OCI-M2 (cell line): ENCODE results near the gene SRSF11.

Experiments used
- DNase-seq: peaks from one replicate; lab custom pipeline; 2025; ENCODE audit not compliant: unreplicated experiment; lab: John Stamatoyannopoulos, UW

Gene SRSF11

DNA sequence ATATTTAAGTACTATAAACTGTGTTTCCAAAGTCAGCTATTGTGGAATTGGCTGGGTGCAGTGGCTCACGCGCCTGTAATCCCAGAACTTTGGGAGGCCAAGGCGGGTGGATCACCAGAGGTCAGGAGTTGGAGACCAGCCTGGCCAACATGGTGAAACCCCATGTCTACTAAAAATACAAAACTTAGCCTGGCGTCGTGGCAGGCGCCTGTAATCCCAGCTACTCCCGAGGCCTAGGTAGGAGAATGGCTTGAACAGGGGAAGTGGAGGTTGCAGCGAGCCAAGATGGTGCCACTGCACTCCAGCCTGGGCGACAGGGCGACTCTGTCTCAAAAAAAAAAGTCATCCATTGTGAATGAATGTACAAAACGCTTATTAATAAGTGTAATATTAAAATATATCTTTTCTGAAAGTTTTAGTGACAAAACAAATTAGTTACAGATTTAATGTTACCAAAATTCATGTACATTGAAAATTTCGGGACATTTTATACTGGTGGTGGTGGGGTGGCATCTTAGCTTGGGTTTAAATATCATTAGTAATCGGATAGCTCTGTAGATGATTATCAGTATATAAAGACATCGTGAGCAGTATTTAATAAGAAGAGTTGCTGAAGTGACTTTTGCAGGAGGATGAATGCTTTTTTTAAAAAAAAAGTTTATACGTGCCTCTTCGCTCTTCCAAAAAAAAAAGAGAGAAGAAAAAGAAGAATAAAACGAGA is 503 bp upstream of the SRSF11 start:
- no peak for DNase-seq

DNA sequence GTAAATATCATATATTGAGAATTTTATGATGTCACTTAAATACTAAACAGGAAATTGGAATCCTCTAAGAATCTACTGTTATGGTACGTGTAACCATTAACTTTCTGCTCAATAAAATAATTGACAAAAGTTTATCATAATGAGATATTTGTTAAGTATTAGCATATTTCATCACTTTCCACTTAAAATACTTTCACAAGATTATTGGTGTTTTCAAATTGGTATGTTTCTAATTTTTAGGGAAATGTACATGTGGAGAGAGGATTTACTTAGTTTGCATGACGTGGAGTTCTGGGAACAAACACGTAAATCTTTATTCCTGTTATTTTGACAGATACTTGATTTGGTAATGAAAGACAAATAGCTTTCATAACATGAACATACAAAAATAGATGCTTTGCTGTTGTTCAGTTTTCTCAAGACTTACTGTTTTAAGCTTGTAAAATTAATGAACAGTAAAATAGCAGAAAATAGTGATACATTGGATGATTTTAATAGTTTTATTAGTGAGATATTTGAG is 1.6 kb downstream of the SRSF11 start:
- DNase-seq = no peak

DNA sequence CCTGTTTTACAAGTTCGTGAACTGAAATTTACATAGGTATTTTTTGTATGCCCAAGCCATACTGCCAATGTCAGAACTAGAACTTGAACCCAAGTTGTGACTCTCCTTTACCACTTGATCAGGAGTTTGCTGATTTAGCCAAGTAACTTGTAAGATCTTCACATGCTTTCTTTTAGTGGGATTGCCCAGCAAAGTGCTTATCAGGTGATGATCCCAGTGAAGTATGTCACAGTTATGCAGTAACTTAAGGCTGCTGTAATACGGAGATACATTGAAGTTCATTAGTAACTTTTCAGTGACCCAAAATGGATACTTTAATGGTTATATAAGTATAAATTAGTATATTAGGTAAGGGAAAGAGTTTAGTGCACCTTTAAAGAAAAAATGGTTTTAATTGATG is 3.8 kb downstream of the SRSF11 start:
- no peak for DNase-seq

DNA sequence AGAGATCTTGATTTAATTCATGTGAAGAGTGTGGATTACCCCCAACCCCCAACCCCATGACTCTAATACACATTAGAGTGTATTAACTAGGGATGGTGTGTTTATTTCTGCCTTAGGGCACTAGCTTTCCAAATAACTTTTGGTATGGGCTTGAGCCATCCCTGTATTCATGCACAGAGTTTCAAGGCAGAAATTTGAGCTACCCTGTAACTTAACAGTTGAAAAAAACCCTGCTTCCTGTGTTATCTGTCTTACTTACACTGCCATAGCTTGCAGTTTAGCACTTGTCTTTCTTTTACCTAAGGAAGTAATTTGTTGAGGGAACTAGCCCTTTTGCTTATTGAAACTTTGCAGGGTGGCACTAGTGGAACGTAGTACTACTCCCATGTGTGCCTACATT is 6.3 kb downstream of the SRSF11 start:
- DNase-seq = no peak

DNA sequence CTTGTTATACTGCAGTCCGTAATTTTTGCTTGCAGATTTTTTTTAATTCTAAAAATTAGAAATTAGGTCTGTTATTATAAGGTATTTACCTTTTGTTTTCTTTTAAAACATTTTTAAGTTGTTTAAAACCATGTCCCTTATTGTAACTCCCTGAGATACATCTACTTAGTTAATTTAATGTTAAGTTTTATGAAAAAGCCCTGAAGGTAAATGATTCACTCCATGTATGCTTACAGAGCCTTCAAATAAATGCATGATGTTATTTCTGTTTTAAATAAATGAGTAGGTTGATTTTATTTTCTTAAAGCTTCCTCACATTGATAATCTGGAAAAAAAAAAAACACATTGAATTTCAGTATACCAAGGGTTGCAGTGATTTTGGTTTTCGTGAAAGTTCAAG is 7.5 kb downstream of the SRSF11 start:
- no peak for DNase-seq

DNA sequence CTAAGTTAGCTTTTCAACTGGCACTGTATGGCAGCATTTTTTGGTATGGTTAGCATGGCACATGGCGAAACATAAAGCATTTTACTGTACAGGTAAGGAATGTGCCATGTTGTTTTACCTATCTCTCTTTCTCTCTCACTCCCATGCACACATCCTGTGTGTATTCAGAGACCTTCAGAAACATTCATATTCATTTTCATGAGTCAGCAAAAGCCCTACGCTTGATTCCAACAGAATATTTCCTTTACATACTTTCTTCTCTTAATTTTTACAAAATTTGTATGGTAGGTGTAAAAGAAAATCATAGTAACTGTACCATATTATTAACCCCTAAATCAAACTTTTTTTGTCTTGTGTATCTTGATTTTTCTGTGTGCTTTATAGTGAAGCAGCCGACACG is 10.3 kb downstream of the SRSF11 start:
- no peak for DNase-seq

DNA sequence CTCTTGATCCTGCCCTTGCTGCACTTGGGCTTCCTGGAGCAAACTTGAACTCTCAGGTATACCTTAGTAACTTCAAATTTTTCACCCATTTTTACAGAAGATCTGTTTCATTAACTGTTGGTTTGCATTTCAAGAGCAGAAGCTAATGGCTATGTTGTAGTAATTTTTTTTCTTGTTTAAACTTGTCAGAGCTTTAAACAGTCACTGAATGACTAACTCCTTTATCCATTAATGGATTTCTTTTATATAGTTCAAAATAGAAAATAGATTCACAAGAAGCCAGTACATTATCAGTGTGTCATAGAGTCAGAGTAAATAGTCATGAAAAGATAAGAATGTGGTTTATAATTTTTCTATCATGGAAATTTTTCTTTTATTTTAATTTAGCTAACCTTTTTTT is 13.6 kb downstream of the SRSF11 start:
- no peak for DNase-seq

DNA sequence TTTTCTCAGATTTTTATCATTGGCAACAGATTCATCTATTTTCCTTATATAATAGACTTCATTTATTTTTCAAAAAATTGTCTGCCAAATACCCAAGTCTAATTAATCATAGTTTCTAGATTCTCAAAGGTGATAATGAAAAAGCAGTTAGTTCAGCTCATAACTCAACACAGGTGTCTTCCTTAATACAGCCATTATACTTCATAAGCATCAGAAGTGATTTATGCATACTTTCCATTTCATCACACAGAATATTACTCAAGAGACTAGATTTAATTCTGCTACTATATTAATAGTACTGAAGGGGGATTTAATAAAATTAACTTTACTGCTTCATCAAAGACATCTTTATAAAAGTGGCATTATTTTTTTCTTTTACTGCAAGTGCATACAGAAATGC is 18.8 kb downstream of the SRSF11 start:
- DNase-seq = no peak

DNA sequence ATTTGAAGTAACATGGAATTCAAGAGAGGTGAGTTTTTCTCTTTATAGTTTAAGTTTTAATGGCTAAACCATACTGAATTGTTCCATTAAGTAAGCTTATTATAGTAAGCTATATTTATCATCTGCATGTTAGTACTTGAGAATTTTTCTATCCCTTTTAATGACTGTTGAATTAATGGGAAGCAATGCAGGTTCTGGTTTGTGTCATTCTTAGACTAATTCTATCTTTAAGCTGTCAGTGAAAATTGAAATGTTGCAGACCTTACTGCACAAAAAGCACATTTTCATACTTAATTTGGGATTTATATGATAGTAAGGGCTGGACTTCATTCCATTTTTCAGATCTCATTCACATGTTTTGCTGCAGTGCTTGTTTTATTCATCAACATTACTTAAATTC is 25.9 kb downstream of the SRSF11 start:
- no peak for DNase-seq

DNA sequence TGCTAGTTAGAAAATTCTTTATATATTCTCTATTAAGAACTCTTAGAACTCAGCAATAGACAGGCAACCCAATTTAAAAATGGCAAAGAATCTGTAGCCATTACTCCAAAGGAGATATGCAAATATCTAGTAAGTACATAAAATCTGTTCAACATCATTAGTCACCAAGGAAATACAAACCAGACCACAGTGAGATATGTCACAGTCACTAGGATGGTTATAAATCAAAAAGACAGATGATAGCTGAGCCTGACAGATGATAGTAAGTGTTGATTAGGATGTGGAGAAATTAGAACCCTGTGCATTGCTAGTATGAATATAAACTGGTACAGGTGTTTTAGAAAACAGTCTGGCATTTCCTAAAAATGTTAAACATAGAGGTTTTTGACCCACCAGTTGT is 26.6 kb downstream of the SRSF11 start:
- DNase-seq = no peak

DNA sequence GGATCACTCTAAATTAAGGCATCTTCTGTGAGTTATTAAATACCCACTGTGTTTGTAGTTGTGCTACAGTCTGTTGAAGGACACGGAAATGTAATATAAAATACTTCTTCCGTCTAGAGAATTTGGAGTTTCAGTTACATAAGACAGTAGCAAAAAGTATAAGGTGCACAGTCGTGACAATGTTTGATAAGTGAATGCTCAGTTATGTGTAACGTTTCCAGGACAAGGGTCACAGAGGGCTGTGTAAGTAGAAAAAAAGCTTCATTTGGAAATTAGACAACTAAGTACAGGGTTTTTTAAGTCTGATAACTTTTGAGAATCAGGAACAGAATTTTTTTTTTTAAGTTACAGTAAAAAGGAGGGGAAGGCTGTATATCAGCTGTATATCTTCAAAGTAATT is 27.5 kb downstream of the SRSF11 start:
- no peak for DNase-seq

DNA sequence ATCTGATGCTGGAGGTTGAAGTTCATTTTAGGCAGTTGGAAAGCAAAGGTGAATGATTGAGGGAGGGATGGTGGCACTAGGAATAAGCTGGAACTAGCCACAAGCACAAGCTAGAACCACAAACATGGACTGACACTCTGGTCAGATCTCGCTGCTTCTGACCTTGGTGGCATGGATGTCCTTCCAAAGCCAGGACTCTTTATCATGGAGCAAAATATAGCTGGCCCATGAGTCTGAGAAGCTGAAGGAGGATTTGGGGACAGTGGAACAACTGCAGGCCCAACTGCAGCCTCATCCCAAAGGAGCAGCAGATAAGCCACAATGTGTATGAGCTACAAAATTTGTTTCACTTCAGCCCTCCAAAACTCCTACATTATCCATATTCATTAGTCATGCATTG is 35.5 kb downstream of the SRSF11 start:
- DNase-seq = no peak

DNA sequence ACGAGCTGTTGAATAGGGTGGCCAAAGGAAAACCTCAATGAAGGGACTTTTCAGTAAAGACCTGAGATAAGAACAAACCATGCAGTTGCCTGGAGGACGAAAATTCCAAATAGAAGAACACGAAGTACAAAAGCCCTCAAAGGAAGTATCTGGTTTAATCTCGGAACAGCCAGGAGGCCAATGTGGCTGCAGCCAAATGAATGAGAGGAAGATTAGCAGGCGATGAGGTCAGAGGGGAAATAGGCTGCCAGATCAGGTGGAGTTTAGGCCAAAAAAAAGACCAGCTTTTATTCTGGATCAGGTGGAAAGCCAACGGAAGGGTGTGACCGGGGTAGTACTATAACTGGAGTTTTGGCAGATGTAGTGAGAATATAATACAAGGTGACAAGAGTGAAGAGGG is 43.7 kb downstream of the SRSF11 start:
- no peak for DNase-seq

DNA sequence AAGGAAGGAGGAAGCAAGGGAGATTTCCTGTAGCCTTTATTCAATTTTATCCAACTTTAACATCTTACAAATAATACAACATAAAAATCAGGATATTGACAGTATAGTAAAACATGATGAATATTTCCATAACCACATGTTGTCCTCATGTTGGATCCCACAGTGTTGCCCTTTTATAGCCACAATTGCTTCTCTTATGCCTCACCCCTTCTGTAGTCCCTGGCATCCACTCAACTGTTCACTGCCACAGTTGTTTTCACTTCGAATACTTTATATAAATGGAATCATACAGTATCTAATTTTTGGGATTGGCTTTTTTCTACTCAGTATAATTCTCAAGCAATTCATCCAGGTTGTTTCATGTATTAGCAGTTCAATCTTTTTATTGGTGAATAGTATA is 44.8 kb downstream of the SRSF11 start:
- no peak for DNase-seq

DNA sequence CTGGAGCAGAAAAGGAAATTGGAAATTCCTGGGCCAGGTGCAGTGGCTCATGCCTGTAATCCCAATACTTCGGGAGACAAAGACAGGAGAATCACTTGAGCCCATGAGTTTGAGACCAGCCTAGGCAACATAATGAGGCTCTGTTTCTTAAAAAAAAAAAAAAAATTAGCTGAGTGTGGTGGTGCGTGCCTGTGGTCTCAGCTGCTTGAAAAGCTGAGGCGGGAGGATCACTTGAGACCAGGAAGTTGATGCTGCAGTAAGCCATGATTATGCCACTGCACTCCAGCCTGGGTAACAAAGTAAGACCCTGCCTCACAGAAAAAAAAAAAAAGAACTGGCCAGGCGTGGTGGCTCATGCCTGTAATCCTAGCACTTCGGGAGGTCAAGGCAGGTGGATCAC is 56.7 kb downstream of the SRSF11 start:
- no peak for DNase-seq

DNA sequence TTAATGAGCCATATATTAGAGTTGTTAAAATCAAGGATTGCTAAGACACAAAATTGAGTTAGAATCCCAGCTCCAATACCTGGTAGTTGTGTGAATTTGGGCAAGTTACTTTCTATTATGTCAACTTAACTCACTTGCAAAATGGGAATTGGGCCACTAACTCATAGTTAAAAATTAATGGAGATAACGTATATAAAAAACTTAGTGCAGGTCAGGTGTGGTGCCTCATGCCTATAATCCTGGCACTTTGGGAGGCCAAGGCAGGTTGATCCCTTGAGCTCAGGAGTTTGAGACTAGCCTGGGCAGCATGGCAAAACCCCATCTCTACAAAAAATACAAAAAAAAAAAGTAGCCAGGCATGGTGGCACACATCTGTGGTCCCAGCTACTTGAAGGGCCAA is 57.5 kb downstream of the SRSF11 start:
- no peak for DNase-seq

DNA sequence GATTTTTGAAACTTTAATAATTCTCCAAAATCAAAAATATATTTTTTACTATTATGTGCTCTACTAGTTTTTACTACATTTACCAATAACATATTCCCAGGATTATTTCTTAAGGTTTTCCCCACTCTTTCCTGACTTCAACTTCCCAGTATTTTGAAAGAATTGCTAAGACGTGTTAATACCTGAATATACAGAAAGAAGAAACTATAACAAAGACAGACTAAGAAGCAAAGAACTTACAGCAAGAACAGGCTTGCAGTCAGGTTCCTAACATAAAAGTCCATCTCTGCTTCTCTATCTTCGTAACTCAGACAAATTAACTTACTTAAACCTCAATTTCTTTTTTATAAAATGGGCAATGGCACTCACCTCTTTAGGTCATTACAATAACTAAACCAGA is 63.2 kb downstream of the SRSF11 start:
- DNase-seq = no peak

DNA sequence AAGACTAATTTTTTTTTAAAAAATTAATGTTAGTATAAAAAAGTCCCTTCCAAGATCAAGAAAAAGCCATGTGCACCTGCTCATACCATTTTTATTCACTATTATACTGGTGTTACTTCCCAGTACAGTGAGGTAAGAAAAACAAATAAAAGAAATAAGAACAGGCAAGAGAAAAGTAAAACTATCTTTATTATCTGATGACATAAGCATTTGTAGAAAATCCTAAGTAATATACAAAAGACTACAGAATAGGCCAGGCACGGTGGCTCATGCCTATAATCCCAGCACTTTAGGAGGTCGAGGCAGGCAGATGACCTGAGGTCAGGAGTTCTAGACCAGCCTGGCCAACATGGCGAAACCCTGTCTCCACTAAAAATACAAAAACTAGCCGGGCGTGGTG is 65.3 kb downstream of the SRSF11 start:
- DNase-seq = no peak

DNA sequence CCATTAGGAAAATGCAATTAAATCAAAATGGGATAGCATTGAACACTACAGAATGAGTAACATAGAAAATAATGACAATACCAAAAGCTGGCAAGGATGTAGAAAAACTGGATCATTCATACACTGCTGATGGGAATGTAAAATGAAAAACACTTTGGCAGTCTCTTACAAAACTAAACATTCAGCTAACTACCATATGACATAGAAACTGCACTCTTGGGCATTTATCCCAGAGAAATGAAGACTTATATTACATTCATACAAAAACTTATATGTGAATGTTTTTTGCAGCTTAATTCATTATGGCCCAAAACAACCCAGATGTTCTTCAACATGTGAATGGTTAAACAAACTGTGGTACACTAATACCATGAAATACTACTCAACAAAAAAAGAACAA is 67.0 kb downstream of the SRSF11 start:
- DNase-seq = no peak

DNA sequence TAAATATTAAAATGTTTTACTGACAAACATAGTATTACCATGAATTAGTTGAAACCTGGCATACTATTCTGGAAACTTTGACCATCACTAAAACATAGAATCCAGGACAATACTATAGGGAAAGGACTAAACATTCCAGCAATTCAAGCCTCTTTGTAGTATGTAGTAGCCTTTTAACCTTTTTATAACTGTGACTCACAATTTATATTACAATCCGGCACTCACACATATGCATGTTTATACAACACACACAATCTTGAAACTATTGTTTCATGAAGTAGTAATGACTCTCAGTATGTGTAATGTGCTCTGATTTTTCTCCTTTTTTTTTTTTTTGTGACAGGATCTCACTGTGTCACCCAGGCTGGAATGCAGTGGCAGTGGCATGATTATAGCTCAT is 69.0 kb downstream of the SRSF11 start:
- DNase-seq = no peak

DNA sequence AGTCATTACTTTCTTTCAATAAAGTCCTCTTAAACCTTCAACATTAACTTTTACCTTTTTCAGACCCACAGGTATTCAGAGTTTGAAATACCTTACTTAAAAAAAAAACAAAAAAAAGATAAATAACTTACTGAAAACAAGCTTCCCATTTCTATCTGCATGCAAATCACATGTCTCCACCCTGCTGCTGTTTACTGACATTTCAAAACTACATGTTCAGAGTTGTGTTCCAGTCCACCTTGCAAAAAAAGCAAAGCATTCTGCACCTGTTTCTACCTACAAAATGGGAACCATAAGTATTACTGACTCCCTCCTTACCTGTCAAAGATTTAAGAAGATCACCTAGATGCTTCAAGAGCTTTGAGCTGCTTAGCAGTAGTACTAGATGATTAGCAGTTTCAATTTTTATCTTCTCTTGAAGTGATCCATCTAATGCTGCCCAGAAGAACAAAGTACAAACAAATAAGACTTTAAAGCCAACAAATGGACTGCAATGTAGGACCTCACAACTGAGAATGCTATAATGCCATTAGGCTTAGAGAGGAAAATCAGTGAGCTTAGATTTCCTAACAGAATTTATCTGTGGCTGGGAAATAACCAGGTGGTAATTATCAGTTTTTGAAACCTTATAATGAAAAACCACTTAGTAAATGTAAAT is 72.1 kb downstream of the SRSF11 start:
- no peak for DNase-seq

DNA sequence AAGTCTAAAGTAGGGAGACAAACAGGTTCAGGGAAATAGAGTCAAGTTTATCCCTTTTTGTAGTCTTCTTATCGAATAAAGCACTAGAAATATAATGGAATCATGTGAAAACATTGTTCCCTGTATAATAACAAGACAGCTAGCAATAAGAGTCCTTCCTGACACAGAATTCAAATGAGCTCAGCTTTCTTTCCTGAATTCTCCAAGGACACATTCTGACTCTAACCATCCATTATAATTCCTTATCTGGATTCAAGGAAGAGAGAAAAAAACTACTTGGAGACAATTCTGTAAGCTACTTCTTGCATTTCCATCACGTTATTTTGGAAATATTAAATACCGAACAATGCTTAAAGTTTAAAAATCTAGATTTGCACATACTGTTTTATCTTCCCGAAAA is 74.6 kb downstream of the SRSF11 start:
- no peak for DNase-seq

DNA sequence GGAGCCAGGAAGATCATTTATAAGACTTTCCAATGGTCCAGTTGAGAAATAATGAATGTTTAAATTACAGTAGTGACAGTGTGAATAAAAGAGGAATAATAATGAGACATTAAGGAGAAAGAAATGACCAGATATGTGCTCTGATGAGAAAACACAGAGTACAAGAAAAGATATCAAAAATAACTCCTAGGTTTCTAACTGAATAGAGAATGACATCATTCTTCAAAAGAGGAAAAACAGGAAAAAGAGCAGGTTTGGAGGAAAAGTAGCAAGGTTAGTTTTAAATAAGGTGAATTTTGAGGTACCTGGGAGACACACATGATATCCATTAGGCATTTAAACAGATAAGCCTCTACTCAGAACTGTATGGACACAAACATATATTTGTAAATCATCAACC is 78.3 kb downstream of the SRSF11 start:
- no peak for DNase-seq
